OCI-LY1 (cell line): ENCODE measurements around the gene ITCH.

ENCODE experiments used
- H2AFZ ChIP-seq: fragments of 200-600 bp; sonication (generic), shearing (Covaris generic); 2 replicates; pipeline ENCODE4 v1.6.0; 2014; ENCODE audit warnings: antibody characterized with exemption, mild to moderate bottlenecking, low read length
- H3F3A ChIP-seq: fragments of 200-600 bp; sonication (generic), shearing (Covaris generic); 2 replicates; pipeline ENCODE4 v1.6.0; 2014; ENCODE audit warnings: mild to moderate bottlenecking, antibody characterized with exemption, low read length, moderate library complexity; ENCODE audit not compliant: insufficient read depth
- H3K27ac ChIP-seq: fragments of 200-600 bp; sonication (generic); 2 replicates; pipeline ENCODE4 v1.5.1; 2014; ENCODE audit warnings: low read length, mixed run types, mild to moderate bottlenecking, low read depth; ENCODE audit not compliant: poor library complexity, severe bottlenecking
- H3K27me3 ChIP-seq: fragments of 200-600 bp; sonication (generic); 2 replicates; pipeline ENCODE4 v1.6.0; 2014; ENCODE audit warnings: antibody characterized with exemption, mild to moderate bottlenecking, low read length, moderate library complexity; ENCODE audit not compliant: insufficient read depth
- H3K36me3 ChIP-seq: fragments of 200-600 bp; sonication (generic); 2 replicates; pipeline ENCODE4 v1.6.1; 2014; ENCODE audit warnings: mild to moderate bottlenecking, antibody characterized with exemption, low read length, moderate library complexity, mixed read lengths; ENCODE audit not compliant: insufficient read depth
- H3K4me1 ChIP-seq: fragments of 200-600 bp; sonication (generic); 2 replicates; pipeline ENCODE4 v1.5.1; 2014; ENCODE audit warnings: mild to moderate bottlenecking, low read length, moderate library complexity; ENCODE audit not compliant: insufficient read depth, severe bottlenecking
- H3K4me2 ChIP-seq: fragments of 200-600 bp; sonication (generic), shearing (Covaris generic); 2 replicates; pipeline ENCODE4 v1.6.1; 2014; ENCODE audit warnings: low read length
- H3K4me3 ChIP-seq: fragments of 200-600 bp; sonication (generic); 2 replicates; pipeline ENCODE4 v1.5.1; 2014; ENCODE audit warnings: low read length, low read depth, mild to moderate bottlenecking, mixed read lengths; ENCODE audit not compliant: poor library complexity, severe bottlenecking
- H3K79me2 ChIP-seq: fragments of 200-600 bp; shearing (Covaris generic); 2 replicates; pipeline ENCODE4 v1.6.1; 2016; ENCODE audit warnings: mixed run types, low read length, mixed read lengths; ENCODE audit not compliant: insufficient read depth
- H3K9ac ChIP-seq: fragments of 200-600 bp; sonication (generic), shearing (Covaris generic); 2 replicates; pipeline ENCODE4 v1.6.1; 2014; ENCODE audit warnings: mild to moderate bottlenecking, low read length, mixed read lengths
- H3K9me2 ChIP-seq: fragments of 200-600 bp; sonication (generic), shearing (Covaris generic); 2 replicates; pipeline ENCODE4 v1.6.1; 2014; ENCODE audit warnings: low read depth, mild to moderate bottlenecking, low read length, mixed read lengths
- H3K9me3 ChIP-seq: fragments of 200-600 bp; shearing (Covaris generic); 2 replicates; pipeline ENCODE4 v1.6.1; 2014; ENCODE audit warnings: low read length, mixed read lengths
- H4K20me1 ChIP-seq: fragments of 200-600 bp; sonication (generic), shearing (Covaris generic); 2 replicates; pipeline ENCODE4 v1.6.0; 2016; ENCODE audit warnings: mild to moderate bottlenecking, low read length; ENCODE audit not compliant: insufficient read depth
- EZH2 ChIP-seq: fragments of 200-600 bp; sonication (generic), shearing (Covaris generic); IDR thresholded peaks from 2 replicates; pipeline ENCODE4 v1.8.0; 2017; ENCODE audit warnings: borderline replicate concordance, mixed run types, mild to moderate bottlenecking, antibody characterized with exemption, low read length, moderate library complexity, mixed read lengths
- TF ChIP-seq, protein P1 (sequence below): fragments of 200-600 bp; sonication (generic), shearing (Covaris generic); IDR thresholded peaks from 2 replicates; pipeline ENCODE4 v1.5.1; 2017; ENCODE audit warnings: mild to moderate bottlenecking, antibody characterized with exemption, low read length, moderate library complexity, mixed read lengths

The ITCH gene

DNA sequence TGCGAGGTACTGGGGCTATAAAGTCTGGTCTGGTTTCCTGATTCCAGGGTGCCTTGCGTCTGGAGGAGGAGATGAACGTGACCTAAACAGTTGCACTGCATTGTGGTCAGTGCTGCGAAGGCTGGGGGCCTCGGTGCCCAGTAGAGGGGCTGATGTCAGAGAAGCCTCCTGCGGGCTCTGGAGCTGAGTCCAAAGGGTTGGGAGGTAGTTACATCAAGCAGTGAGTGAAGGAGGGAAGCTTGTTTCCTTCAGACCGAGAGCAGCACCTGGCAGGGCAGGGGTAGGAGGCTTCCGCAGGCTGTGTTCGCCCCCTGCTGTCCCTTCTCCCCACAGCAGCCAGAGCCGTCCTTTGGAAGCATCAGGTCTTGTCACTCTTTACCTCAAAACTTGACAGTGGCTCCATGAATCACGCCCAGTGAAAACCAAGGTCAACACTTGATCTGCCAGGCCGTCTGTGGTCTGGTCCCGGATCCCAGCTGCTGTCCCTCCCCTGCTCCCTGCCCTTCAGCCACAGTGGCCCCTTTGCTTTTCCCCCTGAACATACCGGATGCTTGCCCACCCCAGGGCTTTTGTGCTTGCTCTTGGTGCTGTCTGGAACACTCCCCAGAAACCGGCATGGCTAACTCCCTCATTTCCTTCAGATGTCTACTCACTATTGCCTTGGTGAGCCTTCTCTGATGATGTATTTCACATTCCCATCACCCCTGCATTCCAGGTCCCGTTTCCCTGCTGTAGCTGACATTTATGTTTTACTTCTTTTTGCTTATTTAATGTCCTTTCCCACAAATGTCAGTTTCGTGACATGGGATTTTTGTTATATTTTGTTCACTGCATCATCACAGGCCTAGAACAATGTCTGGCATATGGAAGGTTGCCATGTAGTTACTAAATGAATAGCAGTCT lies 160.1 kb downstream of the ITCH start:
- H3K27ac ChIP-seq = peak overlapping the region; percentile 9
- H3K4me2 ChIP-seq = peak overlapping the region; percentile 57
- peak overlapping the region; percentile 31; the same call in 1 of the 2 replicates for H3K9ac ChIP-seq

DNA sequence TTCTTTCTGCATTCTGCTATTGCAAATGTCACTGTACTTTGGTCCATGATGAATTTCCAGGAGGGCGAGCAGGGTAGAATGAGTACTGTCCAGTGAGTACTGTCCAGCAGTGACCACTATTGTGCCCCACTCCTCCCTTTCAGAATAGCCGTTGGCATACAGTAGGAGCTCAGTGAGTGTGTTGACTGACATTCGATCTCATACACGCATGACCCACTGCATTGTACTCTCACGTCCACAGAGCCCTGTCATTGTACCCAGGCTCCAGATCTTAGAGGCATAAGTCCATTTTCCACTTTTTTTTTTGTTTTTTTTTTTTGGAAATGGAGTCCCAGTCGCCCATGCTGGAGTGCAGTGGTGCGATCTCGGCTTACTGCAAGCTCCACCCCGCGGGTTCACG lies 161.4 kb downstream of the ITCH start:
- TF ChIP-seq, protein P1, sequence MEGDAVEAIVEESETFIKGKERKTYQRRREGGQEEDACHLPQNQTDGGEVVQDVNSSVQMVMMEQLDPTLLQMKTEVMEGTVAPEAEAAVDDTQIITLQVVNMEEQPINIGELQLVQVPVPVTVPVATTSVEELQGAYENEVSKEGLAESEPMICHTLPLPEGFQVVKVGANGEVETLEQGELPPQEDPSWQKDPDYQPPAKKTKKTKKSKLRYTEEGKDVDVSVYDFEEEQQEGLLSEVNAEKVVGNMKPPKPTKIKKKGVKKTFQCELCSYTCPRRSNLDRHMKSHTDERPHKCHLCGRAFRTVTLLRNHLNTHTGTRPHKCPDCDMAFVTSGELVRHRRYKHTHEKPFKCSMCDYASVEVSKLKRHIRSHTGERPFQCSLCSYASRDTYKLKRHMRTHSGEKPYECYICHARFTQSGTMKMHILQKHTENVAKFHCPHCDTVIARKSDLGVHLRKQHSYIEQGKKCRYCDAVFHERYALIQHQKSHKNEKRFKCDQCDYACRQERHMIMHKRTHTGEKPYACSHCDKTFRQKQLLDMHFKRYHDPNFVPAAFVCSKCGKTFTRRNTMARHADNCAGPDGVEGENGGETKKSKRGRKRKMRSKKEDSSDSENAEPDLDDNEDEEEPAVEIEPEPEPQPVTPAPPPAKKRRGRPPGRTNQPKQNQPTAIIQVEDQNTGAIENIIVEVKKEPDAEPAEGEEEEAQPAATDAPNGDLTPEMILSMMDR = no peak
- no peak for TF ChIP-seq EZH2
- H3K4me1 ChIP-seq = peaks cover 19% of the 10 kb centered on the region
- H3K9me2 ChIP-seq = no peaks in the 10 kb centered on the region
- no peak overlapping the region for H2AFZ ChIP-seq
- no peaks in the 10 kb centered on the region for H3K27me3 ChIP-seq
- no peaks in the 10 kb centered on the region for H4K20me1 ChIP-seq
- no peak overlapping the region for H3K9ac ChIP-seq
- H3K27ac ChIP-seq = no peak overlapping the region
- H3K4me3 ChIP-seq = no peak overlapping the region
- H3F3A ChIP-seq = no peaks in the 10 kb centered on the region
- H3K9me3 ChIP-seq = no peaks in the 10 kb centered on the region
- peaks cover 21% of the 10 kb centered on the region for H3K79me2 ChIP-seq
- peaks cover 28% of the 10 kb centered on the region for H3K36me3 ChIP-seq
- H3K4me2 ChIP-seq = no peak overlapping the region

More for the DNA sequence above, 160.1 kb downstream of the ITCH start:
- Histone ChIP-seq H3K9me3 (no peaks in the 10 kb centered on the region), H2AFZ (no peak overlapping the region), H3K79me2 (peaks cover 33% of the 10 kb centered on the region), H4K20me1 (no peaks in the 10 kb centered on the region), H3F3A (no peaks in the 10 kb centered on the region), H3K36me3 (peaks cover 16% of the 10 kb centered on the region), H3K27me3 (no peaks in the 10 kb centered on the region), H3K4me1 (peaks cover 31% of the 10 kb centered on the region), H3K9me2 (no peaks in the 10 kb centered on the region), H3K4me3 (peak overlapping the region; percentile 28)
- TF ChIP-seq EZH2 = no peak
- TF ChIP-seq, protein P1 = peak; percentile 81

DNA sequence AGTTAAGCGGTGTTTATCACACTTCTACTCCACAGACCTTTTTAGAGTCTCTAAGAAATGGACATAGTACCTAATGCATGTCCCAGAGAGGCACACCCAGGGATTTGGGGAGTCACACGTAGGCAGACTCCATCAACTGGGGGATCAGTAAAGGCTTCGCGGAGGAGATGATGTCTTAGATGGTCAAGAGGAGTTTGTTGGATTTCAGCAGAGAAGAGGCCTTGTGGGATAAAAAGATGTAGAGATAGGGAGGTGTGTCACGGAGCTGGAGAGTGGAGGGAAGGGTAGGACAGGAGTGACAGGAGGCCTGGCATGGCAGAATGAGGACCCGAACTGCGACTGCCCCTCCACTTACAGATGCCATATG lies 162.3 kb downstream of the ITCH start:
- no peak overlapping the region for H3K9ac ChIP-seq

More for the DNA sequence above, 162.3 kb downstream of the ITCH start:
- peaks cover 15% of the 10 kb centered on the region for H3K4me1 ChIP-seq
- peaks cover 37% of the 10 kb centered on the region for H3K36me3 ChIP-seq
- no peaks in the 10 kb centered on the region for H4K20me1 ChIP-seq
- no peaks in the 10 kb centered on the region for H3K9me2 ChIP-seq
- peaks cover 18% of the 10 kb centered on the region; the same call in 1 of the 2 replicates for H3K79me2 ChIP-seq
- H3K9me3 ChIP-seq = no peaks in the 10 kb centered on the region
- no peak overlapping the region for H3K4me3 ChIP-seq
- H2AFZ ChIP-seq = no peak overlapping the region
- H3K27ac ChIP-seq = no peak overlapping the region
- no peak overlapping the region for H3K4me2 ChIP-seq
- TF ChIP-seq EZH2 = no peak
- TF ChIP-seq, protein P1 = no peak
- H3K27me3 ChIP-seq = no peaks in the 10 kb centered on the region
- H3F3A ChIP-seq = no peaks in the 10 kb centered on the region
